A549 (cell line): ENCODE data around the gene TCFL5.

Experiments used
- CBX8 ChIP-seq: fragments of 200-600 bp; sonication (generic); IDR thresholded peaks from 2 replicates; pipeline ENCODE4 v1.6.1; 2016
- CEBPB ChIP-seq, 2 experiments: fragments of >200 bp in 1 of 2; sonication (Bioruptor Twin) in 1 of 2; formaldehyde crosslinking in 1 of 2; IDR thresholded peaks; 2 replicates each; pipeline ENCODE4 v1.6.1; 2012 to 2016
- CTCF ChIP-seq: fragments of >200 bp; sonication (Bioruptor Twin); formaldehyde crosslinking; IDR thresholded peaks from 3 replicates; pipeline ENCODE4 v1.5.1; 2016
- EP300 ChIP-seq, 2 experiments: fragments of >200 bp; sonication (Bioruptor Twin); formaldehyde crosslinking; IDR thresholded peaks; 2 replicates in 1 of 2; 3 replicates in 1 of 2; pipeline ENCODE4 v1.6.1; 2016 to 2017
- JUNB ChIP-seq: fragments of >200 bp; sonication (Bioruptor Twin); formaldehyde crosslinking; IDR thresholded peaks from 2 replicates; pipeline ENCODE4 v1.6.1; 2016
- POLR2A ChIP-seq: IDR thresholded peaks from 2 replicates; pipeline ENCODE4 v1.6.1; 2012; ENCODE audit warnings: mild to moderate bottlenecking, low read length
- POLR2AphosphoS2 ChIP-seq: conservative IDR thresholded peaks from 2 replicates; pipeline ENCODE4 v1.6.1; 2012; ENCODE audit warnings: low read length, improper control_type of control experiment, inconsistent platforms
- RAD21 ChIP-seq, 2 experiments: fragments of >200 bp in 1 of 2; sonication (Bioruptor Twin) in 1 of 2; formaldehyde crosslinking in 1 of 2; IDR thresholded peaks in 1 of 2; conservative IDR thresholded peaks in 1 of 2; 2 replicates in 1 of 2; 3 replicates in 1 of 2; pipeline ENCODE4 v1.6.1; 2012 to 2018; ENCODE audit warnings: inconsistent platforms in 1 of 2
- RCOR1 ChIP-seq: fragments of 150-350 bp; IDR thresholded peaks from 2 replicates; pipeline ENCODE4 v1.6.1; 2014; ENCODE audit warnings: antibody characterized with exemption, low read length, low read depth
- RFX5 ChIP-seq: fragments of 450-650 bp; IDR thresholded peaks from 2 replicates; pipeline ENCODE4 v1.7.1; 2014; ENCODE audit warnings: antibody characterized with exemption, mild to moderate bottlenecking, moderate library complexity
- ZFP36 ChIP-seq: fragments of 450-650 bp; IDR thresholded peaks from 2 replicates; pipeline ENCODE4 v1.6.1; 2014; ENCODE audit warnings: borderline replicate concordance; ENCODE audit not compliant: partially characterized antibody
- TF ChIP-seq, protein P1 (sequence below): fragments of 200-600 bp; sonication (generic); IDR thresholded peaks from 2 replicates; pipeline ENCODE4 v1.6.1; 2016; ENCODE audit warnings: antibody characterized with exemption, mild to moderate bottlenecking, moderate library complexity
- TF ChIP-seq, protein P2 (sequence below): IDR thresholded peaks from 2 replicates; pipeline ENCODE4 v1.6.1; 2012
- TF ChIP-seq, protein P3 (sequence below): IDR thresholded peaks from 2 replicates; pipeline ENCODE4 v1.6.1; 2012

GRCh38 chr20:62806383-62807050 lies 55.1 kb downstream of the TCFL5 start:
- TF ChIP-seq RAD21 (conservative IDR thresholded peaks at IDR 0.05 in 1 of 2, IDR thresholded peaks at IDR 0.05 in 1 of 2) (no peak), CBX8 (no peak), RCOR1 (no peak), RFX5 (no peak), POLR2A (no peak), CTCF (no peak), ZFP36 (no peak), JUNB (no peak), POLR2AphosphoS2 (no peak), CEBPB (IDR thresholded peaks at IDR 0.05) (no peak), EP300 (IDR thresholded peaks at IDR 0.05) (no peak)
- TF ChIP-seq, protein P1, sequence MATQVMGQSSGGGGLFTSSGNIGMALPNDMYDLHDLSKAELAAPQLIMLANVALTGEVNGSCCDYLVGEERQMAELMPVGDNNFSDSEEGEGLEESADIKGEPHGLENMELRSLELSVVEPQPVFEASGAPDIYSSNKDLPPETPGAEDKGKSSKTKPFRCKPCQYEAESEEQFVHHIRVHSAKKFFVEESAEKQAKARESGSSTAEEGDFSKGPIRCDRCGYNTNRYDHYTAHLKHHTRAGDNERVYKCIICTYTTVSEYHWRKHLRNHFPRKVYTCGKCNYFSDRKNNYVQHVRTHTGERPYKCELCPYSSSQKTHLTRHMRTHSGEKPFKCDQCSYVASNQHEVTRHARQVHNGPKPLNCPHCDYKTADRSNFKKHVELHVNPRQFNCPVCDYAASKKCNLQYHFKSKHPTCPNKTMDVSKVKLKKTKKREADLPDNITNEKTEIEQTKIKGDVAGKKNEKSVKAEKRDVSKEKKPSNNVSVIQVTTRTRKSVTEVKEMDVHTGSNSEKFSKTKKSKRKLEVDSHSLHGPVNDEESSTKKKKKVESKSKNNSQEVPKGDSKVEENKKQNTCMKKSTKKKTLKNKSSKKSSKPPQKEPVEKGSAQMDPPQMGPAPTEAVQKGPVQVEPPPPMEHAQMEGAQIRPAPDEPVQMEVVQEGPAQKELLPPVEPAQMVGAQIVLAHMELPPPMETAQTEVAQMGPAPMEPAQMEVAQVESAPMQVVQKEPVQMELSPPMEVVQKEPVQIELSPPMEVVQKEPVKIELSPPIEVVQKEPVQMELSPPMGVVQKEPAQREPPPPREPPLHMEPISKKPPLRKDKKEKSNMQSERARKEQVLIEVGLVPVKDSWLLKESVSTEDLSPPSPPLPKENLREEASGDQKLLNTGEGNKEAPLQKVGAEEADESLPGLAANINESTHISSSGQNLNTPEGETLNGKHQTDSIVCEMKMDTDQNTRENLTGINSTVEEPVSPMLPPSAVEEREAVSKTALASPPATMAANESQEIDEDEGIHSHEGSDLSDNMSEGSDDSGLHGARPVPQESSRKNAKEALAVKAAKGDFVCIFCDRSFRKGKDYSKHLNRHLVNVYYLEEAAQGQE, result no peak
- TF ChIP-seq, protein P2, sequence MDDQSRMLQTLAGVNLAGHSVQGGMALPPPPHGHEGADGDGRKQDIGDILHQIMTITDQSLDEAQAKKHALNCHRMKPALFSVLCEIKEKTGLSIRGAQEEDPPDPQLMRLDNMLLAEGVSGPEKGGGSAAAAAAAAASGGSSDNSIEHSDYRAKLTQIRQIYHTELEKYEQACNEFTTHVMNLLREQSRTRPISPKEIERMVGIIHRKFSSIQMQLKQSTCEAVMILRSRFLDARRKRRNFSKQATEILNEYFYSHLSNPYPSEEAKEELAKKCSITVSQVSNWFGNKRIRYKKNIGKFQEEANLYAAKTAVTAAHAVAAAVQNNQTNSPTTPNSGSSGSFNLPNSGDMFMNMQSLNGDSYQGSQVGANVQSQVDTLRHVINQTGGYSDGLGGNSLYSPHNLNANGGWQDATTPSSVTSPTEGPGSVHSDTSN, result no peak
- TF ChIP-seq, protein P3, sequence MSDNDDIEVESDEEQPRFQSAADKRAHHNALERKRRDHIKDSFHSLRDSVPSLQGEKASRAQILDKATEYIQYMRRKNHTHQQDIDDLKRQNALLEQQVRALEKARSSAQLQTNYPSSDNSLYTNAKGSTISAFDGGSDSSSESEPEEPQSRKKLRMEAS, result no peak
